ENCODE results near the gene CNOT6. TPM values are rescaled to one million over a fixed set of nuclear protein-coding genes. Genes with fewer than 3 reads are reported as not detected.

Gene CNOT6
- total and polyA plus RNA-seq, 2 donors (not counting 1 experiment from before 2014, with no cell fraction given) = 12.7 to 19.5 TPM

- no peak overlapping the region for H3K27ac ChIP-seq (ENCODE audit: insufficient read depth, low read length)
- H2AFZ ChIP-seq (ENCODE audit: low read length) = no peak overlapping the region
- H3K4me2 ChIP-seq (ENCODE audit: extremely low read depth, insufficient read depth, low read length) = no peak overlapping the region
- no peaks in the 10 kb centered on the region for H3K9me3 ChIP-seq (ENCODE audit: control insufficient read depth, insufficient read depth, low read depth, low read length)
- TF ChIP-seq, protein P1, sequence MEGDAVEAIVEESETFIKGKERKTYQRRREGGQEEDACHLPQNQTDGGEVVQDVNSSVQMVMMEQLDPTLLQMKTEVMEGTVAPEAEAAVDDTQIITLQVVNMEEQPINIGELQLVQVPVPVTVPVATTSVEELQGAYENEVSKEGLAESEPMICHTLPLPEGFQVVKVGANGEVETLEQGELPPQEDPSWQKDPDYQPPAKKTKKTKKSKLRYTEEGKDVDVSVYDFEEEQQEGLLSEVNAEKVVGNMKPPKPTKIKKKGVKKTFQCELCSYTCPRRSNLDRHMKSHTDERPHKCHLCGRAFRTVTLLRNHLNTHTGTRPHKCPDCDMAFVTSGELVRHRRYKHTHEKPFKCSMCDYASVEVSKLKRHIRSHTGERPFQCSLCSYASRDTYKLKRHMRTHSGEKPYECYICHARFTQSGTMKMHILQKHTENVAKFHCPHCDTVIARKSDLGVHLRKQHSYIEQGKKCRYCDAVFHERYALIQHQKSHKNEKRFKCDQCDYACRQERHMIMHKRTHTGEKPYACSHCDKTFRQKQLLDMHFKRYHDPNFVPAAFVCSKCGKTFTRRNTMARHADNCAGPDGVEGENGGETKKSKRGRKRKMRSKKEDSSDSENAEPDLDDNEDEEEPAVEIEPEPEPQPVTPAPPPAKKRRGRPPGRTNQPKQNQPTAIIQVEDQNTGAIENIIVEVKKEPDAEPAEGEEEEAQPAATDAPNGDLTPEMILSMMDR (conservative IDR thresholded peaks at IDR 0.05 in 1 of 2, IDR thresholded peaks at IDR 0.05 in 1 of 2; ENCODE audit: low read depth in 1 of 2, low read length in 2 of 2) = no peak
- no peak for TF ChIP-seq EZH2 (IDR thresholded peaks at IDR 0.05; ENCODE audit: low read length, missing control alignments)
- peaks cover 76% of the 10 kb centered on the region for H3K79me2 ChIP-seq (ENCODE audit: control insufficient read depth, insufficient read depth, low read length)
- no peak overlapping the region for H3K9ac ChIP-seq (ENCODE audit: insufficient read depth, low read length)
- no peaks in the 10 kb centered on the region for H3K27me3 ChIP-seq (ENCODE audit: control insufficient read depth, insufficient read depth, low read length)
- no peaks in the 10 kb centered on the region for H3K4me1 ChIP-seq (ENCODE audit: control insufficient read depth, extremely low read depth, insufficient read depth, low read length)
- no peaks in the 10 kb centered on the region for H3K36me3 ChIP-seq (ENCODE audit: control insufficient read depth, insufficient read depth, low read length)
- H4K20me1 ChIP-seq (ENCODE audit: control insufficient read depth, extremely low read depth, insufficient read depth, low read length) = no peaks in the 10 kb centered on the region
- no peak for DNase-seq (ENCODE audit: low read depth in 2 of 2)
- H3K4me3 ChIP-seq (replicated peaks in 1 of 4; ENCODE audit: control extremely low read depth in 1 of 4, insufficient read depth in 1 of 4, low read depth in 3 of 4, low read length in 4 of 4) = no peak overlapping the region
Measured at GRCh38 chr5:180521591-180521990, 27.4 kb downstream of the CNOT6 start.

DNA sequence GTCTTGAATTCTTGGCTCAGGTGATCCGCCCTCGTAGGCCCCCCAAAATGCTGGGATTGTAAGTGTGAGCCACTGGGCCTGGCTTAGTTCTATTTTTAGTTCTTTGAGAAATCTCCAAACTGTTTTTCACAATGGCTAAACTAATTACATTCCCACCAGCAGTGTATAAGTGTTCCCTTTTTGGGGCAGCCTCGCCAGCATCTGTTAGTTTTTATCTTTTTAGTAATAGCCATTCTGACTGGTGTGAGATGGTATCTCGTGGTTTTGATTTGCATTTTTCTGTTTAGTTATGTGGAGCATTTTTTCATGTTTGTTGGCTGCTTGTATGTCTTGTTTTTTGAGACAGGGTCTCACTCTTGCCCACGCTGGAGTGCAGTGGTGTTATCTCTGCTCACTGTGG lies 28.2 kb downstream of the CNOT6 start:
- Histone ChIP-seq H3K79me2 (ENCODE audit: control insufficient read depth, insufficient read depth, low read length) (peaks cover 73% of the 10 kb centered on the region), H3K4me2 (ENCODE audit: extremely low read depth, insufficient read depth, low read length) (no peak overlapping the region), H3K27me3 (ENCODE audit: control insufficient read depth, insufficient read depth, low read length) (no peaks in the 10 kb centered on the region), H3K4me1 (ENCODE audit: control insufficient read depth, extremely low read depth, insufficient read depth, low read length) (no peaks in the 10 kb centered on the region), H3K27ac (ENCODE audit: insufficient read depth, low read length) (no peak overlapping the region), H3K9ac (ENCODE audit: insufficient read depth, low read length) (no peak overlapping the region), H3K36me3 (ENCODE audit: control insufficient read depth, insufficient read depth, low read length) (no peaks in the 10 kb centered on the region), H3K4me3 (replicated peaks in 1 of 4; ENCODE audit: control extremely low read depth in 1 of 4, insufficient read depth in 1 of 4, low read depth in 3 of 4, low read length in 4 of 4) (no peak overlapping the region), H4K20me1 (ENCODE audit: control insufficient read depth, extremely low read depth, insufficient read depth, low read length) (no peaks in the 10 kb centered on the region), H3K9me3 (ENCODE audit: control insufficient read depth, insufficient read depth, low read depth, low read length) (no peaks in the 10 kb centered on the region), H2AFZ (ENCODE audit: low read length) (no peak overlapping the region)
- peak in 1 of 2 donors; percentile 32 for DNase-seq (ENCODE audit: low read depth in 2 of 2)
- TF ChIP-seq, protein P1 (conservative IDR thresholded peaks at IDR 0.05 in 1 of 2, IDR thresholded peaks at IDR 0.05 in 1 of 2; ENCODE audit: low read depth in 1 of 2, low read length in 2 of 2) = no peak
- TF ChIP-seq EZH2 (IDR thresholded peaks at IDR 0.05; ENCODE audit: low read length, missing control alignments) = no peak

DNA sequence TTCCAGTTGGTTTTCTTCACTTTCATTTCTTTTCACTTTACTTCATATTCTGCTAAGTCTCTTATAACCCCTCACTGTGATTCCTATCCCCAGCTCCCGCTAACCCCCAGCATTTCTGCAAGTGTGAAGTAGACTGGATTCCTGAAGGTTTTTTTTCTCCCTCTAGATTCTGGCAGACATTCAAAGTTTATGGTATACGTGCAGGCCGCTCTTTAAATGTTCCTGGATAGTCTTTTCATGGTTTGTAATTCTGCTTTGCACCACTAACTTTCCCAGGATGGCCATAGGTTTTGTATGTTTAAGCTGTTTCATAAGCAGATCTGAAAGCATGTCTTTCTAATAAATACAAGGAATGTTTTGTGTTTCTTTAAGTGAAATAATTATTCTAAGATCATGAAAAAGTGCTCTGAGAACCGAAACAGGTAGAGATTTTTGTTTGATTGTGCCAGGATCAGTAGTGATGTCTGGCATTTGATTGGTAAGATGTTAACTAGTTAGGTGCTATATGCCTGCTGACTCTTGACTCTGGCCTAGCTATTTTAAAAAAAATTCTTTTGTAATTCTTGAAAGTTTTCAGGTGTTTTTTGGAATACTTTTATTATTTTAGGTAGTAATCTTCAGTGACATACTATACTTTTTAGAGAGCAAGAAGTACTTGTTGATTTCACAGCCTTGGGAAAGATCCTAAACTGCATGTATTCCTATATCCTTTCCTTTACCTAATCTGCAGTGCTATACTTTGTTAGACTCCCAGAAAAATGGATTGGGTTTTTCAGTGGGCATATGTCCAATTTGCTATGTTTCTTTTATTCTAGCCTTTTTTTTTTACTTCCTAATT lies 29.7 kb downstream of the CNOT6 start:
- Histone ChIP-seq H3K4me3 (replicated peaks in 1 of 4; ENCODE audit: control extremely low read depth in 1 of 4, insufficient read depth in 1 of 4, low read depth in 3 of 4, low read length in 4 of 4) (no peak overlapping the region), H3K36me3 (ENCODE audit: control insufficient read depth, insufficient read depth, low read length) (no peaks in the 10 kb centered on the region), H3K27ac (ENCODE audit: insufficient read depth, low read length) (no peak overlapping the region), H3K27me3 (ENCODE audit: control insufficient read depth, insufficient read depth, low read length) (no peaks in the 10 kb centered on the region), H2AFZ (ENCODE audit: low read length) (no peak overlapping the region), H3K9ac (ENCODE audit: insufficient read depth, low read length) (no peak overlapping the region), H3K9me3 (ENCODE audit: control insufficient read depth, insufficient read depth, low read depth, low read length) (no peaks in the 10 kb centered on the region), H3K4me2 (ENCODE audit: extremely low read depth, insufficient read depth, low read length) (no peak overlapping the region), H3K79me2 (ENCODE audit: control insufficient read depth, insufficient read depth, low read length) (peaks cover 71% of the 10 kb centered on the region), H4K20me1 (ENCODE audit: control insufficient read depth, extremely low read depth, insufficient read depth, low read length) (no peaks in the 10 kb centered on the region), H3K4me1 (ENCODE audit: control insufficient read depth, extremely low read depth, insufficient read depth, low read length) (no peaks in the 10 kb centered on the region)
- TF ChIP-seq, protein P1 (conservative IDR thresholded peaks at IDR 0.05 in 1 of 2, IDR thresholded peaks at IDR 0.05 in 1 of 2; ENCODE audit: low read depth in 1 of 2, low read length in 2 of 2) = no peak
- no peak for TF ChIP-seq EZH2 (IDR thresholded peaks at IDR 0.05; ENCODE audit: low read length, missing control alignments)
- peak; percentile 9 to 49 for DNase-seq (ENCODE audit: low read depth in 2 of 2)

Data from fibroblast of lung (primary cell).